BJ (cell line): Measurements from ENCODE around the gene AIP. TPM values are rescaled to one million over a fixed set of nuclear protein-coding genes. Genes with fewer than 3 reads are reported as not detected.

ENCODE experiments used
- CTCF ChIA-PET: fragments of 350-600 bp; formaldehyde crosslinking; extraction: SDS; loops from one replicate; lab custom pipeline; 2021; ENCODE audit warnings: antibody characterized with exemption, inconsistent platforms; lab: Yijun Ruan, JAX
- POLR2A ChIA-PET: fragments of 300-600 bp; sonication (Branson Sonifier 250); formaldehyde crosslinking; extraction: SDS; loops from one replicate; lab custom pipeline; 2021; ENCODE audit warnings: antibody characterized with exemption; lab: Charles Lee
- DNase-seq: peaks from one replicate; pipeline ENCODE4 v3.0.0-alpha.2; 2011; ENCODE audit warnings: low read depth
- H3K27me3 ChIP-seq: 2 replicates; pipeline ENCODE4 v1.6.0; 2011; ENCODE audit warnings: low read length; ENCODE audit not compliant: control insufficient read depth, insufficient read depth
- H3K36me3 ChIP-seq: 2 replicates; pipeline ENCODE4 v1.5.1; 2011; ENCODE audit warnings: low read length; ENCODE audit not compliant: control insufficient read depth, insufficient read depth
- H3K4me3 ChIP-seq: 2 replicates; pipeline ENCODE4 v1.5.1; 2011; ENCODE audit warnings: low read depth, mild to moderate bottlenecking, control low read depth, low read length
- CTCF ChIP-seq: IDR thresholded peaks from 2 replicates; pipeline ENCODE4 v1.5.1; 2011; ENCODE audit warnings: low read depth, mild to moderate bottlenecking, control low read depth, inconsistent platforms, low read length, moderate library complexity; ENCODE audit not compliant: insufficient read depth
- polyA plus RNA-seq: library from polyadenylated mRNA; depleted of rRNA; stranded (reverse); fragments of >200 nt; gene quantifications from 2 replicates; pipeline ENCODE4 v1.2.3, GENCODE V29; 2011

Gene AIP
- polyA plus RNA-seq, 1 experiment, result 133 TPM

GRCh38 chr11:67496113-67496512, 13.3 kb downstream of the AIP start:
- CTCF ChIA-PET, result no interaction called here
- Histone ChIP-seq H3K27me3 (no peaks in the 10 kb centered on the region), H3K36me3 (peaks cover 23% of the 10 kb centered on the region), H3K4me3 (no peak overlapping the region)
- no peak for TF ChIP-seq CTCF
- no peak for DNase-seq
- POLR2A ChIA-PET, result no interaction called here

GRCh38 chr11:67497656-67498291, 14.9 kb downstream of the AIP start:
- no peak for DNase-seq
- TF ChIP-seq CTCF, result no peak
- ChIA-PET POLR2A (no interaction called here), CTCF (no interaction called here)
- Histone ChIP-seq H3K4me3 (no peak overlapping the region), H3K27me3 (no peaks in the 10 kb centered on the region), H3K36me3 (peaks cover 16% of the 10 kb centered on the region)

GRCh38 chr11:67498544-67498972, 15.7 kb downstream of the AIP start:
- Histone ChIP-seq H3K36me3 (peaks cover 10% of the 10 kb centered on the region), H3K27me3 (no peaks in the 10 kb centered on the region), H3K4me3 (no peak overlapping the region)
- ChIA-PET CTCF (interaction anchor here (1.3 kb wide), 1 partner anchor 9 kb away, joined by 3 read pairs; no protein-coding TSS in a partner anchor), POLR2A (no interaction called here)
- no peak for TF ChIP-seq CTCF
- DNase-seq, result no peak

GRCh38 chr11:67499808-67500483, 17.1 kb downstream of the AIP start:
- CTCF ChIA-PET, result interaction anchor here (1.3 kb wide), 1 partner anchor 10 kb away, joined by 3 read pairs; no protein-coding TSS in a partner anchor
- DNase-seq, result no peak
- POLR2A ChIA-PET, result no interaction called here
- Histone ChIP-seq H3K4me3 (no peak overlapping the region), H3K36me3 (peaks cover 10% of the 10 kb centered on the region), H3K27me3 (no peaks in the 10 kb centered on the region)
- TF ChIP-seq CTCF, result no peak

- POLR2A ChIA-PET, result interaction anchor here (0.6 kb wide), 1 partner anchor 43 kb away, joined by 3 read pairs; no protein-coding TSS in a partner anchor
- CTCF ChIA-PET, result interaction anchor here (1.2 kb wide), 1 partner anchor 143 kb away, joined by 3 read pairs; no protein-coding TSS in a partner anchor
- no peak for TF ChIP-seq CTCF
- Histone ChIP-seq H3K4me3 (no peak overlapping the region), H3K36me3 (peaks cover 10% of the 10 kb centered on the region), H3K27me3 (no peaks in the 10 kb centered on the region)
- DNase-seq, result no peak
Measured at GRCh38 chr11:67500484-67500821, 17.6 kb downstream of the AIP start.
